WERI-Rb-1 (cell line): Measurements from ENCODE around the gene TRIO.

Source experiments
- DNase-seq: peaks from one replicate; pipeline ENCODE4 v3.0.0-alpha.2; 2020
- H3K27ac ChIP-seq: fragments of 250-450 bp; sonication (Bioruptor Pico); 2 replicates; pipeline ENCODE4 v1.5.1; 2020; ENCODE audit warnings: mild to moderate bottlenecking, moderate library complexity
- H3K27me3 ChIP-seq: fragments of 250-450 bp; sonication (Bioruptor Pico); 2 replicates; pipeline ENCODE4 v1.5.1; 2021; ENCODE audit warnings: mild to moderate bottlenecking, low read depth, moderate library complexity; ENCODE audit not compliant: insufficient read depth, severe bottlenecking
- H3K36me3 ChIP-seq: fragments of 250-450 bp; sonication (Bioruptor Pico); 2 replicates; pipeline ENCODE4 v1.5.1; 2020; ENCODE audit warnings: mild to moderate bottlenecking, moderate library complexity
- H3K4me3 ChIP-seq: 2 replicates; pipeline ENCODE4 v1.5.1; 2011; ENCODE audit warnings: low read depth, mild to moderate bottlenecking, control low read depth, low read length
- H3K9me3 ChIP-seq: fragments of 250-450 bp; sonication (Bioruptor Pico); 2 replicates; pipeline ENCODE4 v1.5.1; 2021; ENCODE audit warnings: mild to moderate bottlenecking, moderate library complexity; ENCODE audit not compliant: severe bottlenecking
- TF ChIP-seq, protein P1 (sequence below): IDR thresholded peaks from 2 replicates; pipeline ENCODE4 v1.5.1; 2011; ENCODE audit warnings: low read depth, mild to moderate bottlenecking, control low read depth, inconsistent platforms, low read length

Gene TRIO

DNA sequence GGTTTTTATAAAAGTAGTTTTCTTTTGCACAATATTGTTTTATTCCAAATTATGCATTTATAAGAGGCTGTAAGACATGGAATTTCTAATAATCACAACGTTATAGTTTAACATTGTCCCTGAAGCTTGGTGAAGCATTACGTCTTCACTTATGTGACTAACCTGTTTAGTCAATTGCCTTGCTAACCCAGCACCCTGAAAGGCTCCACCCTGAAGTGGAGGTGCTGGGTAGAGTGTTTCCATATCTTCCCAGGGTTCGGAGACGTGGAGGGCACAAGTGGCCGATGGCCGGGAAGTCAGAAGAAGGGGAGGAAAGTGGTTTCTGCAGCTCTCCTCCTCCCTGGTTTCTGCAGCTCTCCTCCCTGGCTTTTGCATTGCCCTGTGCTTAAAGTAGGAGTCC, 83.4 kb downstream of the TRIO start:
- no peak for DNase-seq
- no peak overlapping the region for H3K27ac ChIP-seq
- no peak overlapping the region for H3K4me3 ChIP-seq
- TF ChIP-seq, protein P1, sequence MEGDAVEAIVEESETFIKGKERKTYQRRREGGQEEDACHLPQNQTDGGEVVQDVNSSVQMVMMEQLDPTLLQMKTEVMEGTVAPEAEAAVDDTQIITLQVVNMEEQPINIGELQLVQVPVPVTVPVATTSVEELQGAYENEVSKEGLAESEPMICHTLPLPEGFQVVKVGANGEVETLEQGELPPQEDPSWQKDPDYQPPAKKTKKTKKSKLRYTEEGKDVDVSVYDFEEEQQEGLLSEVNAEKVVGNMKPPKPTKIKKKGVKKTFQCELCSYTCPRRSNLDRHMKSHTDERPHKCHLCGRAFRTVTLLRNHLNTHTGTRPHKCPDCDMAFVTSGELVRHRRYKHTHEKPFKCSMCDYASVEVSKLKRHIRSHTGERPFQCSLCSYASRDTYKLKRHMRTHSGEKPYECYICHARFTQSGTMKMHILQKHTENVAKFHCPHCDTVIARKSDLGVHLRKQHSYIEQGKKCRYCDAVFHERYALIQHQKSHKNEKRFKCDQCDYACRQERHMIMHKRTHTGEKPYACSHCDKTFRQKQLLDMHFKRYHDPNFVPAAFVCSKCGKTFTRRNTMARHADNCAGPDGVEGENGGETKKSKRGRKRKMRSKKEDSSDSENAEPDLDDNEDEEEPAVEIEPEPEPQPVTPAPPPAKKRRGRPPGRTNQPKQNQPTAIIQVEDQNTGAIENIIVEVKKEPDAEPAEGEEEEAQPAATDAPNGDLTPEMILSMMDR, result no peak
- no peaks in the 10 kb centered on the region for H3K36me3 ChIP-seq
- H3K27me3 ChIP-seq, result peaks cover 8% of the 10 kb centered on the region
- H3K9me3 ChIP-seq, result no peaks in the 10 kb centered on the region

DNA sequence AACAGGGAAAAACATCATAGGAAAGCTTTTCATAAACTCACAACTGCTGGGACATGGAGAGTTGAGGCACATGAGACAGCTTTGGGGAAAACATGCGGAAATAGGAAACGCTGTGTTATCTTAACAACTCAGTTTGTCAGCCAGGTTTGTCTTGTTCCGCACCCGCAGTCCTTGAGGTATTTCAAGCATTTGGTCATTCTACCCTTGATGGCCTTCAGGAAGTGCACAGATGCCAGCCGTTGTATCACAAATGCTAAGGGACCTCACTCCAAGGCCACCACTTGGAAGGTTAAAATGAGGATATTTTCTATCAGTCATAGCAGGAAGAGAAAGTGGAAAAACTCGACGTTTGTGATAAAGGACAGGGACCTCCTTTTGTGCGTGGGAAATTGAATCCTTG, 83.8 kb downstream of the TRIO start:
- no peaks in the 10 kb centered on the region for H3K36me3 ChIP-seq
- DNase-seq, result no peak
- no peak overlapping the region for H3K27ac ChIP-seq
- TF ChIP-seq, protein P1, result no peak
- H3K9me3 ChIP-seq, result no peaks in the 10 kb centered on the region
- H3K4me3 ChIP-seq, result no peak overlapping the region
- H3K27me3 ChIP-seq, result peaks cover 8% of the 10 kb centered on the region

DNA sequence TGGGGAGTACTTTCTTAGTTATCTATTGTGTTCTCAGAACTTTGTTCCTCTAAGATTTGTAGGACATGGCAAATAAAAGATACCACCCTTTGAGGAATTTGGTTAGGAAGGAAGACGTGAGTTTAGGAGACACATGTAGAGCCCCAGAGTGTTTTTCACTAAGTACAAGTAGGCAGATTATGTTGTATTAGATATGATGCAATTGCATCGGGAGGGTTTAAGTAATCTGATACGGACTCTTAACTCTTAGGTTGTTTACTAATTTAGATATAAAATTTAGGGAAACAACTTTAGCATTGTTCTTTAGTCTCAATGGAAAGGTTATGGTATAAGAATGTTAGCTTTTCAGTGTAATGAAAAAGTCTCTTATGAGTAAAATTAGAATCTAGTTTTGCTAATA, 84.4 kb downstream of the TRIO start:
- no peak for DNase-seq
- Histone ChIP-seq H3K4me3 (no peak overlapping the region), H3K9me3 (no peaks in the 10 kb centered on the region), H3K36me3 (no peaks in the 10 kb centered on the region), H3K27me3 (peaks cover 4% of the 10 kb centered on the region), H3K27ac (no peak overlapping the region)
- TF ChIP-seq, protein P1, result no peak

DNA sequence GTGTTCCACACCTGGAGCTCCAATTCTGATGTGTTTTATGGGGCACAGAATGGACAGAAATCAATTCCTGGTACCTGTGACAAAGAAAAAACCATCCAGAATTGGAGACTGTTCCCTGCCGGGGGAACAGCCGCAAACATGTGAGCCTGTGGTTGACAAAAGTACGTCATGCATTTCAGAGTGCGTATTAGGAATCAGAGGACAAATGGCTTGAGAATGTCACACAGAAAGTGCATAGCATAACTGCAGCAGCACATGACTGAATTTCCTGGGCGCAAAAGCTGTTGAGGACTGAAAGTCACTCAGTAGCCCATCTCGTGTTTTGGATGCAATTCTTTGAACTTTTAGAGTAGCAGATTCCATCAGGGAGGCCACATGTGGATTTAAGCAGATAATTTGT, 85.1 kb downstream of the TRIO start:
- Histone ChIP-seq H3K4me3 (no peak overlapping the region), H3K27ac (no peak overlapping the region), H3K9me3 (no peaks in the 10 kb centered on the region), H3K36me3 (no peaks in the 10 kb centered on the region), H3K27me3 (no peaks in the 10 kb centered on the region)
- TF ChIP-seq, protein P1, result no peak
- no peak for DNase-seq

DNA sequence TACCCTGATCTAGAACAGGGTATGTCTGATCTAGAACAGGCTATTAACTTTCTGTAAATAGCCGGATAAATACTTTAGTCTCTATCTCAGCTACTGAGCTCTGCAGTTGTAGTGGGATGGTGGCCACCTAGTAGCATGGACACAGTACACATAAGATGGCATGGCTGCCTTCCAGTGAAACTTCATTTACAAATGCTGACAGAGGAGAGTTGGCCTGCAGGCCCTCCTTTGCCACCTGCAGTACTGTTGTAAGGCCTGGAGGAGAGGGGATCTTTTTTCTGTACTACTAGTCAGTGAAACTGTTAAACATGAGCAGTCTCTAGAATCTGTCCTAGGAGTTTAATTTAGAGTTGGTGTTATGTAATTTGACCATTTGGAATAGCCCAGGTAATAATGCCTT, 86.0 kb downstream of the TRIO start:
- DNase-seq, result no peak
- TF ChIP-seq, protein P1, result no peak

DNA sequence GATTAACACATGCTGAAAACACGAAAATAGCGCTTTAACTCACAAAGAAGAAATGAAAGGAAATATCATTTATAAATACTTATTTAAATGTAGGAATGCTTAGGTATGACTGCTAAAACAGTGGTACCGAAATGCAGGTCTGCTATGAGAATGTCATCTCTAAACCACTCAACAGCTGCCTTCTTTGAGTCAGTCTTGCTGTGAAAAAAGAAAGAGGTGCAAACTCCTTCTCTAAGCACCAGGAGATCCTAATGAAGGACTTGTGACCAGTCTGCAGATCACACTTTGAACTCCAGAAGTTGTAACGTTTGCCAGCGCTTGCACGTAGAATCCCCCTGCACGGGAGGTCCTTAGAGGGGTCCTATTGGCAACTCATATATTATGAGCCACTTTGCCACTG, 86.6 kb downstream of the TRIO start:
- no peak for DNase-seq
- Histone ChIP-seq H3K36me3 (no peaks in the 10 kb centered on the region), H3K4me3 (no peak overlapping the region), H3K9me3 (no peaks in the 10 kb centered on the region), H3K27me3 (no peaks in the 10 kb centered on the region), H3K27ac (no peak overlapping the region)
- TF ChIP-seq, protein P1, result no peak

More for the DNA sequence above, 86.0 kb downstream of the TRIO start:
- H3K4me3 ChIP-seq, result no peak overlapping the region
- H3K27me3 ChIP-seq, result no peaks in the 10 kb centered on the region
- no peaks in the 10 kb centered on the region for H3K36me3 ChIP-seq
- no peak overlapping the region for H3K27ac ChIP-seq
- H3K9me3 ChIP-seq, result no peaks in the 10 kb centered on the region
